Measurements from ENCODE around the gene ZNF575.

- TF ChIP-seq, protein P1, sequence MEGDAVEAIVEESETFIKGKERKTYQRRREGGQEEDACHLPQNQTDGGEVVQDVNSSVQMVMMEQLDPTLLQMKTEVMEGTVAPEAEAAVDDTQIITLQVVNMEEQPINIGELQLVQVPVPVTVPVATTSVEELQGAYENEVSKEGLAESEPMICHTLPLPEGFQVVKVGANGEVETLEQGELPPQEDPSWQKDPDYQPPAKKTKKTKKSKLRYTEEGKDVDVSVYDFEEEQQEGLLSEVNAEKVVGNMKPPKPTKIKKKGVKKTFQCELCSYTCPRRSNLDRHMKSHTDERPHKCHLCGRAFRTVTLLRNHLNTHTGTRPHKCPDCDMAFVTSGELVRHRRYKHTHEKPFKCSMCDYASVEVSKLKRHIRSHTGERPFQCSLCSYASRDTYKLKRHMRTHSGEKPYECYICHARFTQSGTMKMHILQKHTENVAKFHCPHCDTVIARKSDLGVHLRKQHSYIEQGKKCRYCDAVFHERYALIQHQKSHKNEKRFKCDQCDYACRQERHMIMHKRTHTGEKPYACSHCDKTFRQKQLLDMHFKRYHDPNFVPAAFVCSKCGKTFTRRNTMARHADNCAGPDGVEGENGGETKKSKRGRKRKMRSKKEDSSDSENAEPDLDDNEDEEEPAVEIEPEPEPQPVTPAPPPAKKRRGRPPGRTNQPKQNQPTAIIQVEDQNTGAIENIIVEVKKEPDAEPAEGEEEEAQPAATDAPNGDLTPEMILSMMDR (IDR thresholded peaks at IDR 0.05 in 4 of 5, conservative IDR thresholded peaks at IDR 0.05 in 1 of 5): no peak
- TF ChIP-seq POLR2A (IDR thresholded peaks at IDR 0.05): no peak
Measured at GRCh38 chr19:43582495-43582894, 49.5 kb downstream of the ZNF575 start.
